Peyer's patch (tissue), 4 donors: Measurements from ENCODE around the gene TRIM26.

Source experiments
- CTCF ChIP-seq, 6 experiments: fragments of 450-650 bp in 4 of 6; fragments of 200-600 bp in 2 of 6; sonication (generic) in 1 of 6; IDR thresholded peaks; one replicate each; pipeline ENCODE4 v1.5.1; 2017 to 2019; ENCODE audit warnings: antibody characterized with exemption in 6 of 6, mild to moderate bottlenecking in 3 of 6, moderate library complexity in 1 of 6
- POLR2A ChIP-seq, 2 donors: fragments of 450-650 bp; IDR thresholded peaks; one replicate each; pipeline ENCODE4 v1.5.1; 2017; ENCODE audit warnings: antibody characterized with exemption in 2 of 2, mild to moderate bottlenecking in 2 of 2, moderate library complexity in 2 of 2

- TF ChIP-seq CTCF (IDR thresholded peaks at IDR 0.05), result no peak
- no peak for TF ChIP-seq POLR2A (IDR thresholded peaks at IDR 0.05)
Observed at GRCh38 chr6:30150671-30151395, 62.4 kb downstream of the TRIM26 start.
